ENCODE measurements around the gene ZBTB40. TPM values are rescaled to one million over a fixed set of nuclear protein-coding genes. Genes with fewer than 3 reads are reported as not detected.

ZBTB40 gene
- total RNA-seq, 4 donors from 2014 or later: 25.7 to 38.0 (median 32.5) TPM

DNA sequence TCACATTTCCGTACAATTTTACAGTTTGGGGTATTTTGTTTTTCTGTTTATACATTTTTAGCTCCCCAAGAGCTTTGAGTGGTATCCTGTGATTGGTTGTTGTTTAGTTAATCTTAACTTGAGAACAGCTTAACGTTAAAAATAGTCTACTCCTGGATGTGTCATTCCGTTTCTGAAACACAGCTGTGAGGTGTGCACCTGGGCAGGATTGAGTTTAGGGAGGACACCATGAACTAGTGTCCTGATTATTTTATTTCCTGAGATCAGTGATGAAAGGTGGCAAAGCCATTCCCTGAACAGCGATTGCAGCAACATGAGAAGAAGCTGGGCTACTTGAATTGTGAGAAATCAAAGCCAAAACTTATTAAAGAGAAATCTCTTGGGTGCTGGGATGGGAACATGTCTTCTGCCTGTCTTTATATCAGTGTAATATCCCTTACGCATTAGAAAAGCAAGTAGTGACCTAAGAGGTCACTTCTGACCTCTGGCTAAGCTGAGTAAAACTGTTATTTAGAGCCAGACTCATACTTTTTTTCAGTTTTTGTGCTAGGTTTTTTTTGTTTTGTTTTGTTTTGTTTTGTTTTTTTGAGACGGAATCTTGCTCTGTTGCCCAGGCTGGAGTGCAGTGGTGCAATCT, 43.4 kb downstream of the ZBTB40 start:
- Histone ChIP-seq H3K4me1 (peaks cover 0 to 1% (median 0%) of the 10 kb centered on the region in 4 donors), H3K9me3 (no peaks in the 10 kb centered on the region), H3K27me3 (no peaks in the 10 kb centered on the region), H3K27ac (no peak overlapping the region), H3K4me3 (no peak overlapping the region), H3K36me3 (peaks cover 0 to 16% (median 0%) of the 10 kb centered on the region in 3 donors)
- DNase-seq: no peak
- TF ChIP-seq, protein P1, sequence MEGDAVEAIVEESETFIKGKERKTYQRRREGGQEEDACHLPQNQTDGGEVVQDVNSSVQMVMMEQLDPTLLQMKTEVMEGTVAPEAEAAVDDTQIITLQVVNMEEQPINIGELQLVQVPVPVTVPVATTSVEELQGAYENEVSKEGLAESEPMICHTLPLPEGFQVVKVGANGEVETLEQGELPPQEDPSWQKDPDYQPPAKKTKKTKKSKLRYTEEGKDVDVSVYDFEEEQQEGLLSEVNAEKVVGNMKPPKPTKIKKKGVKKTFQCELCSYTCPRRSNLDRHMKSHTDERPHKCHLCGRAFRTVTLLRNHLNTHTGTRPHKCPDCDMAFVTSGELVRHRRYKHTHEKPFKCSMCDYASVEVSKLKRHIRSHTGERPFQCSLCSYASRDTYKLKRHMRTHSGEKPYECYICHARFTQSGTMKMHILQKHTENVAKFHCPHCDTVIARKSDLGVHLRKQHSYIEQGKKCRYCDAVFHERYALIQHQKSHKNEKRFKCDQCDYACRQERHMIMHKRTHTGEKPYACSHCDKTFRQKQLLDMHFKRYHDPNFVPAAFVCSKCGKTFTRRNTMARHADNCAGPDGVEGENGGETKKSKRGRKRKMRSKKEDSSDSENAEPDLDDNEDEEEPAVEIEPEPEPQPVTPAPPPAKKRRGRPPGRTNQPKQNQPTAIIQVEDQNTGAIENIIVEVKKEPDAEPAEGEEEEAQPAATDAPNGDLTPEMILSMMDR (IDR thresholded peaks at IDR 0.05): no peak
- TF ChIP-seq POLR2A (IDR thresholded peaks at IDR 0.05): no peak

DNA sequence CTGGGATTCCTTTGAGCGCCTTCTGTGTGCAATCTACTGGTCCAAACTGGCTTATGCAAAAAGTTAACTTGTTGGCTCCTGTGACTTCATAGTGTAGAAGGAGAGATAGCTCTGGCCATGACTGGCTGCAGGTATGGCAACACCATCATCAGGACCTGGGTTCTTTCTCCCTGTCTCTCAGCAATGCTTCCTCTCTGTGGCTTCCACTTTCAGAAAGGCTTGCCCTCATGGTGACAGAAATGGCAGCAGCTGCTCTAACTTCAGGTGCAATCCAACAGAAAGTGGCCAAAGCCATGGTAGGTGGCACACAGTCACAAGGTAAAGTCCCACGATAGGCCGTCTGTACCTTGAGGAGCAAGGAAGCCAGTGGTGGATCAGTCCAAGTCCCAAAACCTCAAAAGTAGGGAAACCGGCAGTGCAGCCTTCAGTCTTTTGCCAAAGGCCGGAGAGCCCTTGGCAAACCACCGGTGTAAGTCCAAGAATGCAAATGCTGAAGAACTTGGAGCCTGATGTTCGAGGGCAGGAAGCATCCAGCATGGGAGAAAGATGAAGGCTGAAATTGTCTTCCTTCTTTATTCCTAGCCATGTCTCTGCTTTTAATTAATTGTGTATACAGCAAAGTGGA, 45.0 kb downstream of the ZBTB40 start:
- Histone ChIP-seq H3K4me1 (peaks cover 0 to 7% (median 0%) of the 10 kb centered on the region in 4 donors), H3K27me3 (no peaks in the 10 kb centered on the region), H3K9me3 (no peaks in the 10 kb centered on the region), H3K36me3 (peaks cover 0 to 5% (median 0%) of the 10 kb centered on the region in 3 donors), H3K4me3 (no peak overlapping the region), H3K27ac (no peak overlapping the region)
- DNase-seq: no peak
- TF ChIP-seq, protein P1 (IDR thresholded peaks at IDR 0.05): no peak
- no peak for TF ChIP-seq POLR2A (IDR thresholded peaks at IDR 0.05)

DNA sequence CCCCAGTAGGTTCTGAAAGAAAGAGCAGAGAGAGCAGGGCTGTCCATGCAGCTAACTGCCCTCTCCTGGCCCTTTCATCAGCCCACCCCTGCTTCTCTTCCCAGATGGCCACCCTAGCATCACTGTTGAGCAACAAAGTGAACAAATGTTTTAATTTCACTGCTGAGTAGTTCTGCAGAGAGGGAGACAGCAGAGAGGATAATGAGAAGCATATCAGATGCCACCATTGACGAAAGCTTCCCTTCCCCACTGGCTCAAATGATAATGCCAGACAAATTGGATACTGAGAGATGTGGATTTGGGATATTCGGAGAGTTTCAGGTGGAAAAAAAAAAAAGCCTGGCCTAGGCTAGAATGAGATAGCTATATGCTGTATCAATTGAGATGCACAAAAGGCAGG, 46.8 kb downstream of the ZBTB40 start:
- TF ChIP-seq POLR2A (IDR thresholded peaks at IDR 0.05): no peak
- TF ChIP-seq, protein P1 (IDR thresholded peaks at IDR 0.05): no peak
- Histone ChIP-seq H3K27ac (no peak overlapping the region), H3K4me3 (no peak overlapping the region), H3K9me3 (no peaks in the 10 kb centered on the region), H3K36me3 (peaks cover 0 to 14% (median 0%) of the 10 kb centered on the region in 3 donors), H3K4me1 (peaks cover 0 to 7% (median 0%) of the 10 kb centered on the region in 4 donors), H3K27me3 (no peaks in the 10 kb centered on the region)
- DNase-seq: no peak

DNA sequence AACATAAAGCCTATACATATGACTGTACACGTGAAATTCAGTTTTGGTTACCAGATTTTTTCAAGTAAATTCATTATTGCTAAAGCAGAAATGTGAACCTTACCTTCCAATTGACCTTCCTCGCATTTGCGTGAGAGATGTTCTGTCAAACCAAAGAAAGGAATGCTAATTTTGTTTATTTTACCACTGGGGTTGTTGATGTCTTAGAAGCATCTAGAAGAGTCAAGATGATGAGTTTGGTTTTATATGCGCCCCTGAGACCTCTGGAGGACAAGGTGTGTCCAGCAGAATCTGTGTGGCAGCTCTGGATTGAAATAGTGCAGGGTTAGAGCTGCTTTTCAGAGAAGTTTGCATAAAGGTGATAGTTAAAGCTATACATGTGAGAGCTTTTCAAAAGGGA, 48.4 kb downstream of the ZBTB40 start:
- Histone ChIP-seq H3K27me3 (no peaks in the 10 kb centered on the region), H3K36me3 (peaks cover 0 to 14% (median 0%) of the 10 kb centered on the region in 3 donors), H3K27ac (no peak overlapping the region), H3K9me3 (no peaks in the 10 kb centered on the region), H3K4me3 (no peak overlapping the region), H3K4me1 (peaks cover 0 to 7% (median 0%) of the 10 kb centered on the region in 4 donors)
- no peak for DNase-seq
- TF ChIP-seq, protein P1 (IDR thresholded peaks at IDR 0.05): no peak
- no peak for TF ChIP-seq POLR2A (IDR thresholded peaks at IDR 0.05)

DNA sequence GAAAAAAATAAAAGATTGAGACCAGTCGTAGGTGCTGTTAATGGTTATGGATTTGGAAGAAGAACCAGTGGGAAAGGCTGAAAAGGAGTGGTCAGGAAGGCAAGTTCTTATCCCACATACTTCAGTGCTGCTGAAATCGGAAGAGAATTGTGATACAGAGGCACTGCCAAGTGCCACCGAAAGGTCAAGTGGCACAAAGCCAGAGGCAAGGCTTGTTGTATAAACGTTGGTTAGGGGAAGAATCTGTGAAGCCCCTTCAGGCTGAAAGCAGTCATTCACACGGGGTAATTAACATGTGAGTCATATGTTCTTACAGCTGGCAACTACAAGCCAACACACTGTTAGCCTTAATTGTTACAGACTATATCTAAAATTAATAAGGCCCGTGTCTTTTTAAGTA, 48.8 kb downstream of the ZBTB40 start:
- Histone ChIP-seq H3K27ac (no peak overlapping the region), H3K9me3 (no peaks in the 10 kb centered on the region), H3K36me3 (peaks cover 0 to 14% (median 0%) of the 10 kb centered on the region in 3 donors), H3K4me1 (peaks cover 0 to 7% (median 0%) of the 10 kb centered on the region in 4 donors), H3K4me3 (no peak overlapping the region), H3K27me3 (no peaks in the 10 kb centered on the region)
- TF ChIP-seq, protein P1 (IDR thresholded peaks at IDR 0.05): no peak
- TF ChIP-seq POLR2A (IDR thresholded peaks at IDR 0.05): no peak
- DNase-seq: no peak

All from Peyer's patch (tissue), 4 donors.